Left forelimb (tissue), 1 donor: ENCODE data around the gene C1orf87.
"Not testable (repeated sequence)": the region's sequence is repeated elsewhere in the genome, so short reads cannot be mapped to it uniquely, and the experiment has no call there.

ENCODE experiments used
- DNase-seq: peaks from one replicate; pipeline ENCODE4 v3.0.0-alpha.2; 2018; ENCODE audit warnings: low spot score

The C1orf87 gene

GRCh38 chr1:59994302-59995198 lies 79.0 kb downstream of the C1orf87 start:
- DNase-seq = no peak

DNA sequence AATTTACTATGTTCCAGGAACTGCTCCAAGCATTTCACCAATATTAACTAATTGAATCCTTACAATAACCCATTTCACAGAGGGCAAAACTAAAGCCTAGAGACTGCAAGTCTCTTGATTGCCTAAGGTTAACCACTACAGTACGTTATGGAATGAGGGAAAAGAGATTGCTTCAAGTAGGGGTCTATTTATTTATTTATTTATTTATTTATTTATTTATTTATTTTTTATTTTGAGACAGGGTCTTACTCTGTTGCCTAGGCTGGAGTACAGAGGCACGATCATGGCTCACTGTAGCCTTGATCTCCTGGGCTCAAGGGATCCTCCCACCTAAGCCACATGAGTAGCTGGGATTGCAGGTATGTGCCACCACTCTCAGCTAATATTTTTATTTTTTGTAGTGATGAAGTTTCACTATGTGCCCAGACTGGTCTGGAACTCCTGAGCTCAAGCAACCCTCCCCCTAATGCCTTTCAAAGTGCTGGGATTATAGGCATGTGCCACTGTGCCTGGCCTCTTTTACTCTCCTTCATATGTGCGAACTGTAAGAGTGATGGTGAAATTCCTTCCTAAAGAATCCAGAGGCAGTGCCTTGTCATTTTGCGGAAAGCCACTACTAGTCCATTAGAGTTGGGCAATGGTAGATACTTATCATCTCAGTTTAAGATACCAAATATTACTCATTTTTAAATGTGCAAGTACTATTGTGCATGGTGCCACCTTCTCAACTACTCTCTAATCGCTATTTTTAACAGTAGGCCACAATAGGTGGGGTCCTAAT lies 81.3 kb downstream of the C1orf87 start:
- no peak for DNase-seq

- no peak for DNase-seq
Measured at GRCh38 chr1:59990470-59990869, 83.1 kb downstream of the C1orf87 start.

DNA sequence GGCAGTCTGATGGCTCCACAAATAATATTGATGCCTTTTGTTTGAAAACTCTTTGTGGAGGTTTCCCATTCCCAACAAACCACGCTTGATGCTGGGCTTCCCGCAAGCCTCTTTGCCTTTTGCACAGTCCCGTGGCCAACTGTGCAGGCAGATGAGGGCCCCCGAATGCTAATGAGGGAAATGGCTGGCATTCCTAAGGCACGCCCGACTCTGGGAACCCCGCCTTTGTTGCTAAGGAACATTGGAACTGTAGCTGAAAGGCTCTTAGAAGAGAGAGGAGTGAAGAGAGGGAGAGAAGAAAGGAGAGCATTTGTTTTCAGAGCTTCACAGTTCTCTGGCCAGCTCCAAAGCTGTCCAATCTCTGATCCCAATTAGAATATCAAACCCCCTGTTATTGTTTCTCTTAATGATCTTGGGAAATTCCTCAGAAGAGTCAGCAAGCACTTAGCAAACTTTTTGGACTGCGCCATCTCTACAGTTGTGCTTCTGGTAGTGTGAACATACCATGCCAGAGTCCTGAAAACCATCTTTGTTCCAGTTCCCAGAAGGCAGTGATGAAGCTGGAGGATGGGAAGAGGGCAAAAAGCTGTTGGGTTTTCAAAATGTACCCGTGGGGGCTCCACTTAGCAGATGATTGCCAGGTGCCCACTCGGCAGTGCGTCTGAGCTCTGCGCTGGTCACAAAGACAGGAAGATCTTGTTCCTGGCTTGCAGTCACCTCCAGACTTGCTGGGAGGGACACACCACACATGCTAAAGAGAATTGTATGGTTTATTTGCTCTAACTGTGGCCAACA lies 86.9 kb downstream of the C1orf87 start:
- DNase-seq = no peak

DNA sequence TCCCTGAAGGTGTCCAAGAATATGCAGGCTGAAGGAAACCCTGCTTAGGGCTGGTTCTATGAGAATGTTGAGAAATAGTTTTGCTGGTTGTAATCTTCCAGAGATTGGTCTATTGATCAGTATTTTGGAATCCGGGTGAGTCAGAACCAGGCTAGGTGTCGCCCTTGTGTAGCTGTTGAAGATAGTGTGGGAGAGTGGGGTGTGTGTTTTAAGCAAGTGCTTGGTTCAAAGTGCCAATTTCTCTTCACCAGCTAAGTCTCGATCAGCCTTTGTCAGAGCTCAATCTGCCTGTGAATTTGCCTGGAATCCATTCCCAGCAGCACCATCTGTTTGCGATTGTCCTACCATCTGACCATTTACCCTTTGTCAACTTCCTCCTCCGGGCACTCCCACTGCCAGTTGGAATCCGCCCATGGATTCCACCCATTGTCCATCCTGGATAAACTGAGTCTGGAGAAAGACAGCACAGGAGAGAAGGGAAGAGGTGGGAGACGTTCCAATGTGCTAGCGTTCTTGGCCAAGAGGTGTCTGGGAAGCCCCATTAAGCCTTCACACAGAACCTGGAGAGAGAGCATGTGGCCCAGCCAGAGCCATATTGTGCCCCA lies 87.6 kb downstream of the C1orf87 start:
- no peak for DNase-seq

DNA sequence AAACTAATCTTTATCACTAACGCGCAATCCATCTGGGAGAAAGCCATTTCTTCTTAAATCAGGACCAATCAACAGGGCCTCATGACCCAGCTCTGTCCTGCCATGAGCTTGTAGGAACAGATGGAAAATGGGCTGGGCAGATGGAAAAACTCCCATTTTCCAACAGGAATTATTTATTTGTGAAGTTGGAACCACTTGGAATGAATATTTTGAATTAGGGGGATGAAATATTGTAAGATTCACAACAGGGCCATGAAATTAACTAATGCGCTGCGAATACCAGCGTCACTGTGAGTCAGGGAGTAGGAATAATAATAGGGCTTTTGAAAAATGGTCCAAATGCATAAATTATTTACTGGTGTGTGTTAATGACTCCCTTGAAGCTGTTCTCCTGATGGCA lies 93.9 kb downstream of the C1orf87 start:
- no peak for DNase-seq

- DNase-seq = no peak
Measured at GRCh38 chr1:59978511-59978910, 95.1 kb downstream of the C1orf87 start.

DNA sequence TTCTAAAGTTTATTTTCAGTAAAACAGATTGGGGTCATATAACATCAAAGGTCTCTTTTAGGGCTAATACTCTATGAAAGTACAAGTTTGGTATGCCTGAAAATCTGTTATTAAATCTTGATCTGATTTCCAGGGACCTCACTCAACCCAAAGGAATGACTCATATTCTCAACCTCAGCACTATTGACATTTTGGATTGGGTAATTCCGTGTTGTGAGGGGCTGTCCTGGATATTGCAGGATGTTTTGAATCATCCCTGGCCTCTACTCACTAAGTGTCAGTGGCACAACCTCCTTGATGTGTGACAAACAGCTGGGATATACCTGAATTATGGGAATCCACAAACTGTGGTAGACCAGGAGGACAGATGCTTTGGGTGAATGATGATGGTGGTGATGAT lies 95.5 kb downstream of the C1orf87 start:
- DNase-seq = no peak

DNA sequence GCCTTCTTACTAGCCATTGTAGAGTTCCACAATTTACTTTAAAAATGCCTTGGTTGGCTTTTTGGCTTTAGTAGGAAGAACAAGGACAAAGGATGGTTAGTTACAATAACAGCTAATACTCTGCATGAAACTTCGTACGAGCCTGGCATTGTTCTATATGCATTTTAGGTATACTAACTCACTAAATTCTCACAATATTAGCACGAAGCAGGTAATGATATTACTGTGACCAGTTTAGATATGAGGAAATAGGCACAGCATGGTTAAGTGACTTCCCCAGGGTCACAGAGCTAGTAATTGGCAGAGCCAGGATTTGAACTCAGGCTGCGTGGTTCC lies 96.5 kb downstream of the C1orf87 start:
- DNase-seq = no peak

GRCh38 chr1:59976194-59977074 lies 97.1 kb downstream of the C1orf87 start:
- peak; percentile 82 for DNase-seq

DNA sequence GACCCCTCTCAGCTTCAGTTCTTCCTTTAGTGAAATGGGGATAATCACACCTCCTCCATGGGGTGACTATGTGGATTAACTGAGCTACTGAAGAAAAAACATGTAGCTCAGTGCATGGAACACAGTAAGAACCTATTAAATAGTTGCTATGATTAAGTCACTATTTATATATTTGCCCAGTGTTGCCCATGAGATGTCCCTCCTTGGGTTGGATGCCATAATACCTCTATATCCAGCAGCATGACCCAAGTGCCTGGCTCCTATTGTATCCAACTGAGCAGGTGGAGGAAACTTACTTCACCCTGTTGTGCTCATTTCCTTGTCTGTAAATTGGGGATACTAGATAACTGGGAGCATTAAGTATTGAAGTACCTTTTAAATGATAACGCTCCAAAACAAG lies 99.9 kb downstream of the C1orf87 start:
- no peak for DNase-seq

DNA sequence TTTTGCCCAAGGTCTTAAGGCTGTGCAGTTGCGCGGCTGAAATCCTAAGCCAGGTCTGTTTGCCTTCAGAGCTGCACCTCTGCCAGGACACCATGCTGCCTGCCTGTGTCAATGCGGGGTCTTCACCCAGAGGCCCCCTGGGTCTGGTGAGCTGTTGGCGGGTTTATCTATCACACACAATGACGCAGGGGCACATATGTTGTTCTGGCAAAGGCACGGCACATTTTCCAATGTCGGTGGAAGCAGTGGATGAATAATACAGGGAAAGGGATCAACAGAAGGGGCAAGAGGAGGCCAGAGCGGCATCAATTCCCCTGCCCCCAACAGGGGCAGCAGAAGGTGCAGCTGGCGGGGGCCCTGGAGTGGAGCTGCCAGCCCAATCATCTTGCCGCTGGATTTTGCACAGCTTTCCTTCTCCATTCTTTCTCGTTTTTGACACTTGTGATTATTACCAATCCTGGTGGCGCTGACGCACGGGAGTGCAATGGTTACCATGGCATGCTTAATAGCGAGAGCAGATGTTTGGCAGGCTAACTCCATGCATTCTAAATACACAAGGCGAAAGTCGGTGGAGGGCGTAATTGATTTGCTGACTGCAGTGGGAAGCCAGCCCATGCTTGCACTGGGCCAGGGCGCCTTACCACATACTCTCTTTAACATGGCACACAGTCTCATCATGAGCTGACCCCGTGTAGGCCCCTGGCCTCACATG lies 101.2 kb downstream of the C1orf87 start:
- peak; percentile 77 for DNase-seq

GRCh38 chr1:59971464-59971911 lies 102.1 kb downstream of the C1orf87 start:
- DNase-seq = peak; percentile 89

- not testable (repeated sequence) for DNase-seq
Measured at GRCh38 chr1:59969542-59970175, 103.9 kb downstream of the C1orf87 start.

- DNase-seq = not testable (repeated sequence)
Measured at GRCh38 chr1:59968746-59969145, 104.8 kb downstream of the C1orf87 start.

- no peak for DNase-seq
Measured at GRCh38 chr1:59967780-59968179, 105.8 kb downstream of the C1orf87 start.

GRCh38 chr1:59967141-59967697 lies 106.4 kb downstream of the C1orf87 start:
- DNase-seq = no peak

GRCh38 chr1:59952065-59952464 lies 121.5 kb downstream of the C1orf87 start:
- DNase-seq = no peak

DNA sequence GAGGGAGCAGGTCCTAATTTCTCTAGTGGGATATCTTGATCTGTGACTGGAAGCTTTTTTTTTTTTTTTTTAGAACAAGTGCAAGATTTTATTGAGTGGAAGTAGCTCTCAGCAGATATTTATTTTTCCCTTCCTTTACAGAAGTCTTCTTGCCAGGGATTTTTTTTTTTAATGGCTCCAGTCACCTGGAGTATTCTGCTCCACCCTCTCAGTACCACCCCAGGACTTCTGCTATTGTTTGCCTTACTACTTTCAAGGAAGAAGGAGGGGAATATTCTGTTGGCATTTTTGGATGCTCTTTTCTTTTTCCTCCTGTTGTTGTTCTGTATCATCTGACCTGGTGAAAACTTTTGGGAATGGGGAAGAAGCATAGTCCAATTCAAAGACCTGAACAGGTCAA lies 123.9 kb downstream of the C1orf87 start:
- DNase-seq = no peak
